Endothelial cell of umbilical vein (primary cell): Measurements from ENCODE around the gene WDR45. TPM values are rescaled to one million over a fixed set of nuclear protein-coding genes. Genes with fewer than 3 reads are reported as not detected.

Source experiments
- BruUV-seq: library from RNA; stranded (reverse); fragments of 400-500 nt; replicated peaks from 2 replicates; lab custom pipeline; 2021; lab: Mats Ljungman, UMichigan
- CTCF ChIA-PET: fragments of 300-600, 350-600 bp; sonication (Branson Sonifier 250); formaldehyde crosslinking; loops from one replicate; lab custom pipeline; 2021; ENCODE audit warnings: antibody characterized with exemption, inconsistent platforms; lab: Charles Lee
- POLR2A ChIA-PET: fragments of 300-600, 350-600 bp; sonication (Branson Sonifier 250); formaldehyde crosslinking; loops from one replicate; lab custom pipeline; 2021; ENCODE audit warnings: antibody characterized with exemption, inconsistent platforms; lab: Charles Lee
- DNase-seq: peaks from one replicate; pipeline ENCODE4 v3.0.0-alpha.2; 2011; ENCODE audit warnings: low read depth, low spot score
- FAIRE-seq: peaks from 2 replicates; lab custom pipeline; 2011; peaks lifted over from hg19 to GRCh38; lab: Jason Lieb, UNC
- H2AFZ ChIP-seq: 2 replicates; pipeline ENCODE4 v1.6.0; 2012; ENCODE audit warnings: low read depth, low read length, control low read depth, inconsistent platforms
- H3K27ac ChIP-seq: 2 replicates; pipeline ENCODE4 v1.5.1; 2011; ENCODE audit warnings: low read depth, mild to moderate bottlenecking, control low read depth, low read length, moderate library complexity; ENCODE audit not compliant: insufficient read depth
- H3K27me3 ChIP-seq, 2 experiments: 2 replicates each; pipeline versions ENCODE4 v1.6.0 to v1.6.1; 2011; ENCODE audit warnings: low read length in 2 of 2, mixed read lengths in 1 of 2; ENCODE audit not compliant: control insufficient read depth in 2 of 2, insufficient read depth in 2 of 2
- H3K36me3 ChIP-seq, 2 experiments: 2 replicates in 1 of 2; 3 replicates in 1 of 2; pipeline ENCODE4 v1.5.1; 2011; ENCODE audit warnings: low read length in 2 of 2, mild to moderate bottlenecking in 1 of 2, moderate library complexity in 1 of 2; ENCODE audit not compliant: control insufficient read depth in 2 of 2, insufficient read depth in 2 of 2; ENCODE audit errors: extremely low read depth in 1 of 2
- H3K4me1 ChIP-seq: 3 replicates; pipeline ENCODE4 v1.5.1; 2011; ENCODE audit warnings: mild to moderate bottlenecking, low read length; ENCODE audit not compliant: control insufficient read depth, insufficient read depth; ENCODE audit errors: extremely low read depth
- H3K4me2 ChIP-seq: 2 replicates; pipeline ENCODE4 v1.6.1; 2011; ENCODE audit warnings: low read length, control low read depth, mixed read lengths; ENCODE audit not compliant: insufficient read depth
- H3K4me3 ChIP-seq, 3 experiments: fragments of 200-600 bp in 1 of 3; sonication (generic), shearing (Covaris generic) in 1 of 3; replicated peaks in 1 of 3; 2 replicates each; pipeline ENCODE4 v1.5.1; 2011 to 2016; ENCODE audit warnings: control low read depth in 3 of 3, low read length in 3 of 3, mild to moderate bottlenecking in 2 of 3, inconsistent platforms in 1 of 3, low read depth in 1 of 3, moderate library complexity in 1 of 3; ENCODE audit not compliant: insufficient read depth in 1 of 3
- H3K79me2 ChIP-seq: 2 replicates; pipeline ENCODE4 v1.6.0; 2012; ENCODE audit warnings: low read length, inconsistent platforms; ENCODE audit not compliant: control insufficient read depth, insufficient read depth
- H3K9ac ChIP-seq: replicated peaks from 2 replicates; pipeline ENCODE3; 2011; ENCODE audit warnings: low read length, control low read depth; ENCODE audit not compliant: insufficient read depth; ENCODE audit errors: extremely low read depth
- H3K9me1 ChIP-seq: replicated peaks from 3 replicates; pipeline ENCODE4 v1.6.0; 2011; ENCODE audit warnings: mild to moderate bottlenecking, low read length; ENCODE audit not compliant: control insufficient read depth, insufficient read depth; ENCODE audit errors: extremely low read depth
- H3K9me3 ChIP-seq: replicated peaks from 2 replicates; pipeline ENCODE4 v1.5.1; 2012; ENCODE audit warnings: low read length, inconsistent platforms; ENCODE audit not compliant: control insufficient read depth, insufficient read depth
- H4K20me1 ChIP-seq: replicated peaks from 2 replicates; pipeline ENCODE3; 2011; ENCODE audit warnings: mild to moderate bottlenecking, low read length; ENCODE audit not compliant: control insufficient read depth, insufficient read depth; ENCODE audit errors: extremely low read depth
- EZH2 ChIP-seq: IDR thresholded peaks from 2 replicates; pipeline ENCODE4 v1.6.1; 2012; ENCODE audit warnings: borderline replicate concordance, low read depth, mild to moderate bottlenecking, moderate library complexity, low read length, inconsistent platforms; ENCODE audit not compliant: severe bottlenecking
- FOS ChIP-seq: IDR thresholded peaks from 2 replicates; pipeline ENCODE4 v1.6.1; 2011; ENCODE audit warnings: mild to moderate bottlenecking, low read length, moderate library complexity, borderline replicate concordance; ENCODE audit not compliant: insufficient read depth
- GATA2 ChIP-seq: IDR thresholded peaks from 2 replicates; pipeline ENCODE4 v1.7.0; 2011; ENCODE audit warnings: low read depth, mild to moderate bottlenecking, moderate library complexity, mixed read lengths, low read length; ENCODE audit not compliant: insufficient read length, insufficient read depth
- JUN ChIP-seq: IDR thresholded peaks from 2 replicates; pipeline ENCODE4 v1.6.1; 2011; ENCODE audit warnings: borderline replicate concordance, low read depth; ENCODE audit not compliant: insufficient read length, insufficient read depth
- MYC ChIP-seq: IDR thresholded peaks from one replicate; pipeline ENCODE4 v1.6.1; 2011; ENCODE audit warnings: mild to moderate bottlenecking, low read depth, low read length
- POLR2A ChIP-seq: IDR thresholded peaks from 2 replicates; pipeline ENCODE4 v1.6.1; 2012; ENCODE audit warnings: low read depth, mild to moderate bottlenecking, control low read depth, low read length
- POLR2AphosphoS5 ChIP-seq: IDR thresholded peaks from 2 replicates; pipeline ENCODE4 v1.6.1; 2012; ENCODE audit warnings: low read depth, mild to moderate bottlenecking, control low read depth, low read length, moderate library complexity; ENCODE audit not compliant: insufficient read depth
- dilution Hi-C: fragments of 300-500 bp; cut with MboI; formaldehyde crosslinking; loops from one replicate; pipeline ENCODE4 v1.15.0; 2019; ENCODE audit warnings: low sequenced_read_pairs; ENCODE audit not compliant: extremely low pct_ligation_motif_present
- intact Hi-C: fragments of 100-400 bp; cut with micrococcal nuclease; formaldehyde crosslinking; loops from one replicate; pipeline ENCODE4 v1.10.0; 2022
- polyA plus RNA-seq, 4 experiments: library from polyadenylated mRNA; depleted of rRNA in 3 of 4; stranded (reverse) in 3 of 4; unstranded in 1 of 4; fragments of >200 nt; gene quantifications; 2 replicates each; pipeline versions ENCODE4 v1.2.1 to v1.2.3, GENCODE V29; 2011 to 2012; ENCODE audit warnings: missing spikeins in 1 of 4
- total RNA-seq: library from RNA; stranded (reverse); gene quantifications from 2 replicates; pipeline ENCODE4 v1.2.3, GENCODE V29; 2021
- TF ChIP-seq, protein P1 (sequence below): IDR thresholded peaks from 2 replicates; pipeline ENCODE4 v1.6.1; 2011; ENCODE audit not compliant: insufficient read depth, insufficient read length
- TF ChIP-seq, protein P2 (sequence below), 2 donors: IDR thresholded peaks; 1 replicate in 1 of 2; 2 replicates in 1 of 2; pipeline ENCODE4 v1.5.1; 2011; ENCODE audit warnings: low read length in 2 of 2, mild to moderate bottlenecking in 2 of 2, moderate library complexity in 2 of 2, control low read depth in 1 of 2, inconsistent platforms in 1 of 2, low read depth in 1 of 2; ENCODE audit not compliant: insufficient read depth in 1 of 2; ENCODE audit errors: extremely low read depth in 1 of 2

WDR45 gene
- total and polyA plus RNA-seq, 2 donors (not counting 3 experiments of a cell fraction or from before 2014, with no cell fraction given): 32.2 to 70.4 TPM

GRCh38 chrX:49096419-49096818, 16.7 kb upstream of the WDR45 start:
- Histone ChIP-seq H2AFZ (no peak overlapping the region), H3K79me2 (no peaks in the 10 kb centered on the region), H3K9ac (no peak overlapping the region), H3K9me1 (no peaks in the 10 kb centered on the region), H4K20me1 (no peaks in the 10 kb centered on the region), H3K36me3 (no peaks in the 10 kb centered on the region), H3K4me3 (no peak overlapping the region), H3K27me3 (no peaks in the 10 kb centered on the region), H3K27ac (no peak overlapping the region), H3K4me2 (no peak overlapping the region), H3K9me3 (no peaks in the 10 kb centered on the region), H3K4me1 (no peaks in the 10 kb centered on the region)
- peak; percentile 69 for FAIRE-seq
- intact Hi-C loops (no loop called here), dilution Hi-C loops (no loop called here)
- no peak for DNase-seq
- ChIA-PET CTCF (interaction anchor here (0.7 kb wide), 1 partner anchor 22 kb away, joined by 3 read pairs; no protein-coding TSS in a partner anchor), POLR2A (no interaction called here)
- BruUV-seq: no TSS peak
- TF ChIP-seq MYC (no peak), EZH2 (no peak), POLR2A (no peak), JUN (no peak)
- TF ChIP-seq, protein P1, sequence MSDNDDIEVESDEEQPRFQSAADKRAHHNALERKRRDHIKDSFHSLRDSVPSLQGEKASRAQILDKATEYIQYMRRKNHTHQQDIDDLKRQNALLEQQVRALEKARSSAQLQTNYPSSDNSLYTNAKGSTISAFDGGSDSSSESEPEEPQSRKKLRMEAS: no peak

GRCh38 chrX:49089553-49089952, 9.9 kb upstream of the WDR45 start:
- ChIA-PET POLR2A (no interaction called here), CTCF (interaction anchor here (1.0 kb wide), 1 partner anchor 11 kb away, joined by 4 read pairs; no protein-coding TSS in a partner anchor)
- Histone ChIP-seq H3K9ac (no peak overlapping the region), H4K20me1 (no peaks in the 10 kb centered on the region), H3K79me2 (no peaks in the 10 kb centered on the region), H2AFZ (no peak overlapping the region), H3K9me1 (no peaks in the 10 kb centered on the region), H3K4me1 (no peaks in the 10 kb centered on the region), H3K4me2 (no peak overlapping the region), H3K36me3 (no peaks in the 10 kb centered on the region), H3K27ac (no peak overlapping the region), H3K27me3 (no peaks in the 10 kb centered on the region), H3K9me3 (no peaks in the 10 kb centered on the region), H3K4me3 (no peak overlapping the region)
- TF ChIP-seq, protein P1: no peak
- no peak for TF ChIP-seq FOS
- TF ChIP-seq GATA2: no peak
- TF ChIP-seq, protein P2, sequence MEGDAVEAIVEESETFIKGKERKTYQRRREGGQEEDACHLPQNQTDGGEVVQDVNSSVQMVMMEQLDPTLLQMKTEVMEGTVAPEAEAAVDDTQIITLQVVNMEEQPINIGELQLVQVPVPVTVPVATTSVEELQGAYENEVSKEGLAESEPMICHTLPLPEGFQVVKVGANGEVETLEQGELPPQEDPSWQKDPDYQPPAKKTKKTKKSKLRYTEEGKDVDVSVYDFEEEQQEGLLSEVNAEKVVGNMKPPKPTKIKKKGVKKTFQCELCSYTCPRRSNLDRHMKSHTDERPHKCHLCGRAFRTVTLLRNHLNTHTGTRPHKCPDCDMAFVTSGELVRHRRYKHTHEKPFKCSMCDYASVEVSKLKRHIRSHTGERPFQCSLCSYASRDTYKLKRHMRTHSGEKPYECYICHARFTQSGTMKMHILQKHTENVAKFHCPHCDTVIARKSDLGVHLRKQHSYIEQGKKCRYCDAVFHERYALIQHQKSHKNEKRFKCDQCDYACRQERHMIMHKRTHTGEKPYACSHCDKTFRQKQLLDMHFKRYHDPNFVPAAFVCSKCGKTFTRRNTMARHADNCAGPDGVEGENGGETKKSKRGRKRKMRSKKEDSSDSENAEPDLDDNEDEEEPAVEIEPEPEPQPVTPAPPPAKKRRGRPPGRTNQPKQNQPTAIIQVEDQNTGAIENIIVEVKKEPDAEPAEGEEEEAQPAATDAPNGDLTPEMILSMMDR (IDR thresholded peaks at IDR 0.05; ENCODE audit: extremely low read depth in 1 of 2, insufficient read depth in 1 of 2, low read depth in 1 of 2, low read length in 2 of 2): no peak
- TF ChIP-seq EZH2: no peak
- no peak for TF ChIP-seq POLR2AphosphoS5
- no peak for TF ChIP-seq POLR2A
- TF ChIP-seq JUN: no peak
- no peak for TF ChIP-seq MYC
- dilution Hi-C loops: no loop called here
- FAIRE-seq (no peak), DNase-seq (no peak)
- BruUV-seq: no TSS peak
- intact Hi-C loops: no loop called here
